Fibroblast of lung (primary cell): ENCODE data around the gene SALL3.

ENCODE experiments used
- CTCF ChIP-seq, 2 donors: IDR thresholded peaks in 1 of 2; conservative IDR thresholded peaks in 1 of 2; 1 replicate in 1 of 2; 2 replicates in 1 of 2; pipeline ENCODE4 v1.5.1; 2011 to 2012; ENCODE audit warnings: low read length in 2 of 2, control low read depth in 1 of 2, inconsistent platforms in 1 of 2, low read depth in 1 of 2, mild to moderate bottlenecking in 1 of 2
- EZH2 ChIP-seq: IDR thresholded peaks from 2 replicates; pipeline ENCODE4 v1.5.1; 2012; ENCODE audit warnings: low read length, control low read depth, mild to moderate bottlenecking; ENCODE audit errors: missing control alignments

GRCh38 chr18:78991446-78991845, 11.8 kb downstream of the SALL3 start:
- TF ChIP-seq CTCF (conservative IDR thresholded peaks at IDR 0.05 in 1 of 2, IDR thresholded peaks at IDR 0.05 in 1 of 2; ENCODE audit: low read depth in 1 of 2, low read length in 2 of 2) = no peak
- TF ChIP-seq EZH2 = no peak
